GM19395 (cell line): ENCODE results near the gene LDHAL6A.

Experiments
- ATAC-seq: cut with Tn5 transposase; IDR thresholded peaks from one replicate; pipeline ENCODE4 v1.9.1; 2021; ENCODE audit warnings: mild to moderate bottlenecking, moderate library complexity; ENCODE audit not compliant: unreplicated experiment

LDHAL6A gene

GRCh38 chr11:18490319-18490718 lies 34.7 kb downstream of the LDHAL6A start:
- no peak for ATAC-seq

- no peak for ATAC-seq
These were observed 35.3 kb downstream of the LDHAL6A start for GRCh38 chr11:18490736-18491485.

- no peak for ATAC-seq
These were observed 36.3 kb downstream of the LDHAL6A start for GRCh38 chr11:18491924-18492323.

GRCh38 chr11:18492888-18493287 lies 37.2 kb downstream of the LDHAL6A start:
- no peak for ATAC-seq

- no peak for ATAC-seq
These were observed 37.7 kb downstream of the LDHAL6A start for GRCh38 chr11:18493310-18493709.

- no peak for ATAC-seq
These were observed 39.6 kb downstream of the LDHAL6A start for GRCh38 chr11:18495271-18495670.

GRCh38 chr11:18495703-18496102 lies 40.0 kb downstream of the LDHAL6A start:
- no peak for ATAC-seq

- no peak for ATAC-seq
These were observed 42.4 kb downstream of the LDHAL6A start for GRCh38 chr11:18498039-18498438.

- no peak for ATAC-seq
These were observed 46.0 kb downstream of the LDHAL6A start for GRCh38 chr11:18501629-18502028.

GRCh38 chr11:18502352-18502751 lies 46.7 kb downstream of the LDHAL6A start:
- no peak for ATAC-seq

GRCh38 chr11:18521122-18521521 lies 65.5 kb downstream of the LDHAL6A start:
- ATAC-seq, result no peak

- ATAC-seq, result no peak
These were observed 66.7 kb downstream of the LDHAL6A start for GRCh38 chr11:18522388-18522787.

GRCh38 chr11:18523084-18523483 lies 67.4 kb downstream of the LDHAL6A start:
- ATAC-seq, result no peak

GRCh38 chr11:18524248-18524647 lies 68.6 kb downstream of the LDHAL6A start:
- ATAC-seq, result no peak

GRCh38 chr11:18526130-18526520 lies 70.5 kb downstream of the LDHAL6A start:
- ATAC-seq, result no peak

- peak; percentile 97 for ATAC-seq
These were observed 71.1 kb downstream of the LDHAL6A start, which contains the start of gene TSG101 for GRCh38 chr11:18526521-18527296. Gene TSG101 (minus strand): TSS chr11:18526942. CDS start chr11:18526816, 126 bp downstream.

- ATAC-seq, result no peak
These were observed 71.9 kb downstream of the LDHAL6A start for GRCh38 chr11:18527512-18527911.
